K562 (cell line): Measurements from ENCODE around the gene NDUFAF8. TPM values are rescaled to one million over a fixed set of nuclear protein-coding genes. Genes with fewer than 3 reads are reported as not detected.

ENCODE experiments used
- ATAC-seq: fragments of 200-7000 bp; cut with Tn5 transposase; 3 replicates; pipeline ENCODE4 v1.9.1; 2020; ENCODE audit warnings: moderate library complexity
- BruUV-seq: library from RNA; stranded (reverse); fragments of 400-500 nt; replicated peaks from 2 replicates; lab custom pipeline; 2021; lab: Mats Ljungman, UMichigan
- CTCF ChIA-PET: fragments of 300-600 bp; formaldehyde crosslinking; extraction: SDS; loops from one replicate; lab custom pipeline; 2021; ENCODE audit warnings: low intra/inter-chr PET ratio; lab: Yijun Ruan, JAX
- POLR2A ChIA-PET: fragments of 300-600, 350-650 bp; sonication (Branson Sonifier 250); formaldehyde crosslinking; extraction: SDS; loops from one replicate; lab custom pipeline; 2021; ENCODE audit warnings: antibody characterized with exemption, inconsistent platforms; lab: Yijun Ruan, JAX
- DNase-seq, 4 experiments: peaks; one replicate each; pipeline versions ENCODE4 v3.0.0 to v3.0.0-alpha.2; 2011 to 2018; ENCODE audit warnings: low spot score in 3 of 4, mixed read lengths in 3 of 4; ENCODE audit errors: extremely low read depth in 1 of 4
- FAIRE-seq: peaks from 2 replicates; lab custom pipeline; 2011; peaks lifted over from hg19 to GRCh38; lab: Jason Lieb, UNC
- H2AFZ ChIP-seq: 2 replicates; pipeline ENCODE4 v1.6.0; 2011; ENCODE audit warnings: low read depth, low read length, control low read depth, inconsistent platforms
- H3K27ac ChIP-seq: fragments of 200-600 bp; 3 replicates; pipeline ENCODE4 v1.8.0; 2011; ENCODE audit warnings: low read depth, mild to moderate bottlenecking, control low read depth, inconsistent platforms, low read length, moderate library complexity, mixed read lengths; ENCODE audit errors: extremely low read depth
- H3K27me3 ChIP-seq, 2 experiments: fragments of 300-600 bp in 1 of 2; 2 replicates in 1 of 2; 3 replicates in 1 of 2; pipeline versions ENCODE4 v1.6.0 to v1.8.0; 2011; ENCODE audit warnings: inconsistent platforms in 2 of 2, low read length in 2 of 2, mild to moderate bottlenecking in 1 of 2, mixed read lengths in 1 of 2, moderate library complexity in 1 of 2; ENCODE audit not compliant: control insufficient read depth in 2 of 2, insufficient read depth in 2 of 2
- H3K36me3 ChIP-seq: fragments of 300-600 bp; 3 replicates; pipeline ENCODE4 v1.8.0; 2011; ENCODE audit warnings: mild to moderate bottlenecking, low read length, inconsistent platforms; ENCODE audit not compliant: control insufficient read depth, insufficient read depth
- H3K4me1 ChIP-seq, 2 experiments: fragments of 200-600 bp in 1 of 2; replicated peaks in 1 of 2; 2 replicates in 1 of 2; 3 replicates in 1 of 2; pipeline versions ENCODE4 v1.5.1 to v1.8.0; 2011; ENCODE audit warnings: inconsistent platforms in 2 of 2, low read length in 2 of 2, mild to moderate bottlenecking in 1 of 2, mixed read lengths in 1 of 2, moderate library complexity in 1 of 2; ENCODE audit not compliant: control insufficient read depth in 2 of 2, insufficient read depth in 2 of 2
- H3K4me2 ChIP-seq: 2 replicates; pipeline ENCODE4 v1.6.1; 2011; ENCODE audit warnings: low read length, control low read depth, inconsistent platforms, mixed read lengths; ENCODE audit not compliant: insufficient read depth
- H3K4me3 ChIP-seq: fragments of 200-600 bp; sonication (generic), shearing (Covaris generic); 2 replicates; pipeline ENCODE4 v1.5.1; 2016; ENCODE audit warnings: control low read depth, inconsistent platforms
- H3K79me2 ChIP-seq: fragments of 200-600 bp; 3 replicates; pipeline ENCODE4 v1.8.0; 2011; ENCODE audit warnings: low read length, inconsistent platforms; ENCODE audit not compliant: control insufficient read depth, insufficient read depth
- H3K9ac ChIP-seq, 2 experiments: 2 replicates each; pipeline versions ENCODE4 v1.6.0 to v1.6.1; 2011; ENCODE audit warnings: low read depth in 2 of 2, low read length in 2 of 2, control low read depth in 1 of 2, inconsistent platforms in 1 of 2, mild to moderate bottlenecking in 1 of 2, mixed read lengths in 1 of 2; ENCODE audit not compliant: insufficient read depth in 1 of 2
- H3K9me1 ChIP-seq: one replicate; pipeline ENCODE4 v1.6.0; 2011; ENCODE audit warnings: inconsistent platforms, mild to moderate bottlenecking, low read length, moderate library complexity; ENCODE audit not compliant: control insufficient read depth, insufficient read depth
- H3K9me3 ChIP-seq: replicated peaks from 2 replicates; pipeline ENCODE4 v1.5.1; 2011; ENCODE audit warnings: low read depth, low read length, inconsistent platforms; ENCODE audit not compliant: control insufficient read depth, insufficient read depth
- H4K20me1 ChIP-seq: replicated peaks from 2 replicates; pipeline ENCODE4 v1.6.1; 2011; ENCODE audit warnings: low read length, inconsistent platforms, mixed read lengths; ENCODE audit not compliant: control insufficient read depth, insufficient read depth
- ATF1 ChIP-seq, 2 experiments: fragments of 450-650 bp in 1 of 2; IDR thresholded peaks; 2 replicates each; pipeline ENCODE4 v1.6.1; 2016; ENCODE audit warnings: missing compliant biosample characterization in 1 of 2, missing genetic modification characterization in 1 of 2
- HNRNPLL ChIP-seq: fragments of 200-400 bp; formaldehyde crosslinking; IDR thresholded peaks from 2 replicates; pipeline ENCODE4 v1.6.1; 2017; ENCODE audit warnings: low read length, low read depth, mild to moderate bottlenecking; ENCODE audit not compliant: poor library complexity, severe bottlenecking
- KLF16 ChIP-seq: IDR thresholded peaks from 2 replicates; pipeline ENCODE4 v1.6.1; 2016; ENCODE audit warnings: antibody characterized with exemption
- MAFK ChIP-seq: IDR thresholded peaks from 2 replicates; pipeline ENCODE4 v1.6.1; 2011; ENCODE audit warnings: low read length, improper control_type of control experiment
- RB1 ChIP-seq: fragments of 450-650 bp; IDR thresholded peaks from 2 replicates; pipeline ENCODE4 v1.6.1; 2017; ENCODE audit warnings: low read depth, mild to moderate bottlenecking
- ZNF384 ChIP-seq: IDR thresholded peaks from 2 replicates; pipeline ENCODE4 v1.6.1; 2012; ENCODE audit warnings: low read depth, low read length, improper control_type of control experiment
- ZNF444 ChIP-seq: fragments of 250-450 bp; sonication (Bioruptor Pico); IDR thresholded peaks from 2 replicates; pipeline ENCODE4 v1.4.0; 2020; ENCODE audit warnings: mild to moderate bottlenecking, moderate library complexity
- WGBS: fragments of 100-300 bp; shearing (Covaris generic); methylation state at CpG from one replicate; pipeline ENCODE4 v1.1.6; 2016; ENCODE audit warnings: low coverage, mixed read lengths; ENCODE audit not compliant: insufficient coverage; ENCODE audit errors: missing lambda C conversion rate; 5-methylcytosine and 5-hydroxymethylcytosine counted together
- in situ Hi-C: fragments of 300-500 bp; cut with MboI; formaldehyde crosslinking; loops from 4 replicates; pipeline ENCODE4 v1.15.0; 2018; ENCODE audit warnings: inconsistent platforms, mixed read lengths
- intact Hi-C: fragments of 100-400 bp; cut with micrococcal nuclease; formaldehyde crosslinking; loops from 2 replicates; pipeline ENCODE4 v1.14.2; 2022
- polyA plus RNA-seq, 8 experiments: library from polyadenylated mRNA; depleted of rRNA in 4 of 8; stranded (reverse) in 5 of 8; unstranded in 3 of 8; fragments of >200 nt; fragmentation: Nextera tagmentation in 2 of 8; fragmentation: Illumina TruSeq in 1 of 8; extraction: Ambion mirVana in 2 of 8; extraction: Trizol in 1 of 8; gene quantifications; 2 replicates each; pipeline versions ENCODE4 v1.2.1 to v1.2.3, GENCODE V29; 2011 to 2014; ENCODE audit warnings: inconsistent platforms in 1 of 8, missing spikeins in 1 of 8
- total RNA-seq, 7 experiments: library from RNA; depleted of rRNA in 6 of 7; stranded (reverse); fragments of >200 nt in 6 of 7; fragmentation: Illumina TruSeq in 2 of 7; extraction: Trizol in 2 of 7; gene quantifications; 2 replicates each; pipeline versions ENCODE4 v1.2.1 to v1.2.3, GENCODE V29; 2011 to 2021; ENCODE audit warnings: low replicate concordance in 1 of 7
- TF ChIP-seq, protein P1 (sequence below), 3 experiments: fragments of 200-800 bp in 1 of 3; sonication (Bioruptor generic) in 1 of 3; sonication (generic) in 1 of 3; formaldehyde crosslinking in 1 of 3; IDR thresholded peaks; 2 replicates each; pipeline versions ENCODE4 v1.6.1 to v1.8.0; 2016 to 2022; ENCODE audit warnings: mild to moderate bottlenecking in 2 of 3, missing compliant biosample characterization in 2 of 3, missing genetic modification characterization in 2 of 3, missing genetic modification reagents in 1 of 3
- TF ChIP-seq, protein P2 (sequence below): sonication (generic); formaldehyde crosslinking; IDR thresholded peaks from 2 replicates; pipeline ENCODE4 v1.9.0; 2022; ENCODE audit warnings: mild to moderate bottlenecking, missing genetic modification reagents
- TF ChIP-seq, protein P3 (sequence below): fragments of 450-650 bp; IDR thresholded peaks from 2 replicates; pipeline ENCODE4 v1.6.1; 2018; ENCODE audit not compliant: partially characterized antibody
- TF ChIP-seq, protein P4 (sequence below): fragments of 250-450 bp; sonication (Bioruptor Pico); IDR thresholded peaks from 2 replicates; pipeline ENCODE4 v1.4.0; 2020; ENCODE audit warnings: mild to moderate bottlenecking, moderate library complexity, borderline replicate concordance

The NDUFAF8 gene
- total and polyA plus RNA-seq, 9 of the 15 experiments (the other 6 are each of a cell fraction or from before 2014, with no cell fraction given): 13.5 to 144 (median 90.0) TPM

DNA sequence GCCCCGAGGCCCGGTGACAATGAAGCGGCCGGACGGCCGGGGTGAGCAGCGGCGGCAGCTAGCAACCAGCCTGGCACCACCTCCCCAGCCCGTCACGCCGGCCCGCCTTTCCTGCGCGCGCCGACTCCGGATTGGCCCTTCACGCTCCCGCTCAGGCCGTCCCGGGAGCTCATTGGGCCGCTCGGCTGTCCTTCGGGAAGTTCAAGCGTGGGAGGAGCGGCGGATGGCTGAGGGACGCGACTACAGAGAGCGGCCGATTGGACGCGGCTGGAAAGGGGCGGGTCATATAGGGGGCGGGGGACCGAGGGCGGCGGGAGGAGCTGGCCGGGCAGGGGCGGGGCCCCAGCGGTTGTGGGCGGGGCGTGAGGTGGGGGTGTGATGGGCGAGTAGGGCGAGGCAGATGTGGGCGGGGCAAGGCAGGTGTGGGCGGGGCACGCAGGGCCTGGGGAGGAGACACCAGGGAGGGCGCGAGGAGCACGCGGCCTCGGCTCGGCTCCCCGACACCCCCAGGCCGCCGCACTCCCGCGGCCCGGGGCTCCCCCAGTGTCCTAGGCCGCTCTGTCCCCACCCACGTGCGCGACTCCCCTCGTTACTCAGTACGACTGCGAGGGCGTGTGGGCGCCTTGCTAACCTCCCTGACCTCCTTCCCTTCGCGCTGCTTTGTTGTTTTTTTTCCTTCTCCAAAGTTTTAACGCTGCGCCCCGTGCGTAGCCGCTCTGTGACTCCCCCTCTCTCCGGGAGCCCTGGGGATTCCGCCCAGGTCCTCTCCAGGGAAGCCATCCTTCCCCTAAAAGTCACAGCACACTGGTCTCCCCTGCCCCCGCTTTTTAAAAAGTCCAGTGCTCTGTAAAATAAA is 16.0 kb upstream of the NDUFAF8 start, which contains the start of gene CEP131:
TSS of gene CEP131 (minus strand) at position 60 of the 856 bp plus-strand sequence. CDS start 2,909 bp downstream, outside the sequence.
- Histone ChIP-seq H3K27me3 (no peaks in the 10 kb centered on the region), H4K20me1 (no peaks in the 10 kb centered on the region), H3K27ac (peak within 1 kb of the TSS; percentile 86), H3K9me3 (no peaks in the 10 kb centered on the region), H3K4me3 (peak within 1 kb of the TSS; percentile 93), H3K79me2 (peaks cover 5% of the 10 kb centered on the region; the same call in 2 of the 3 replicates), H2AFZ (peak within 1 kb of the TSS; percentile 95), H3K9ac (peak within 1 kb of the TSS; percentile 71 to 92), H3K4me2 (peak within 1 kb of the TSS; percentile 82), H3K9me1 (no peaks in the 10 kb centered on the region), H3K36me3 (peaks cover 4% of the 10 kb centered on the region; the same call in 1 of the 3 replicates), H3K4me1 (peaks cover 14 to 41% of the 10 kb centered on the region in 2 experiments)
- ChIA-PET POLR2A (interaction anchor here (0.5 to 1.0 kb wide), 8 partner anchors 12 to 480 kb away, joined by 3 to 4 read pairs (median 3); partner anchors contain the start of genes ACTG1, MRPL12, NDUFAF8 and TEPSIN), CTCF (interaction anchor here (0.6 kb wide), 1 partner anchor 93 kb away, joined by 6 read pairs; no protein-coding TSS in a partner anchor)
- DNase-seq (peak; percentile 98 to 99 (median 98)), ATAC-seq (peak; percentile 100), FAIRE-seq (peak; percentile 96)
- 2% methylated on average over 57 of the region's 79 CpGs for WGBS
- BruUV-seq: no TSS peak
- intact Hi-C loops (loop anchor here (10.0 kb wide), 1 partner anchor 238 kb away; no protein-coding TSS in a partner anchor), in situ Hi-C loops (no loop called here)
- no peak for TF ChIP-seq MAFK
- TF ChIP-seq, protein P1, sequence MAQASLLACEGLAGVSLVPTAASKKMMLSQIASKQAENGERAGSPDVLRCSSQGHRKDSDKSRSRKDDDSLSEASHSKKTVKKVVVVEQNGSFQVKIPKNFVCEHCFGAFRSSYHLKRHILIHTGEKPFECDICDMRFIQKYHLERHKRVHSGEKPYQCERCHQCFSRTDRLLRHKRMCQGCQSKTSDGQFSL (CRISPR knock-in tag; IDR thresholded peaks at IDR 0.05): peak; percentile 70
- TF ChIP-seq, protein P1 (tag; IDR thresholded peaks at IDR 0.05): no peak; a peak in 2 of 4 replicates
- TF ChIP-seq, protein P2, sequence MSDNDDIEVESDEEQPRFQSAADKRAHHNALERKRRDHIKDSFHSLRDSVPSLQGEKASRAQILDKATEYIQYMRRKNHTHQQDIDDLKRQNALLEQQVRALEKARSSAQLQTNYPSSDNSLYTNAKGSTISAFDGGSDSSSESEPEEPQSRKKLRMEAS (CRISPR knock-in tag): peak; percentile 94
- peak; percentile 58; the same call in 1 of the 2 replicates for TF ChIP-seq ATF1 (CRISPR knock-in tag; IDR thresholded peaks at IDR 0.05)
- peak; percentile 91 for TF ChIP-seq ATF1 (tag; IDR thresholded peaks at IDR 0.05)
- peak; percentile 53 for TF ChIP-seq ZNF384
- peak; percentile 99 for TF ChIP-seq RB1
- peak; percentile 92 for TF ChIP-seq HNRNPLL
- TF ChIP-seq ZNF444 (CRISPR knock-in tag): no peak
- TF ChIP-seq KLF16: peak; percentile 84
- TF ChIP-seq, protein P3, sequence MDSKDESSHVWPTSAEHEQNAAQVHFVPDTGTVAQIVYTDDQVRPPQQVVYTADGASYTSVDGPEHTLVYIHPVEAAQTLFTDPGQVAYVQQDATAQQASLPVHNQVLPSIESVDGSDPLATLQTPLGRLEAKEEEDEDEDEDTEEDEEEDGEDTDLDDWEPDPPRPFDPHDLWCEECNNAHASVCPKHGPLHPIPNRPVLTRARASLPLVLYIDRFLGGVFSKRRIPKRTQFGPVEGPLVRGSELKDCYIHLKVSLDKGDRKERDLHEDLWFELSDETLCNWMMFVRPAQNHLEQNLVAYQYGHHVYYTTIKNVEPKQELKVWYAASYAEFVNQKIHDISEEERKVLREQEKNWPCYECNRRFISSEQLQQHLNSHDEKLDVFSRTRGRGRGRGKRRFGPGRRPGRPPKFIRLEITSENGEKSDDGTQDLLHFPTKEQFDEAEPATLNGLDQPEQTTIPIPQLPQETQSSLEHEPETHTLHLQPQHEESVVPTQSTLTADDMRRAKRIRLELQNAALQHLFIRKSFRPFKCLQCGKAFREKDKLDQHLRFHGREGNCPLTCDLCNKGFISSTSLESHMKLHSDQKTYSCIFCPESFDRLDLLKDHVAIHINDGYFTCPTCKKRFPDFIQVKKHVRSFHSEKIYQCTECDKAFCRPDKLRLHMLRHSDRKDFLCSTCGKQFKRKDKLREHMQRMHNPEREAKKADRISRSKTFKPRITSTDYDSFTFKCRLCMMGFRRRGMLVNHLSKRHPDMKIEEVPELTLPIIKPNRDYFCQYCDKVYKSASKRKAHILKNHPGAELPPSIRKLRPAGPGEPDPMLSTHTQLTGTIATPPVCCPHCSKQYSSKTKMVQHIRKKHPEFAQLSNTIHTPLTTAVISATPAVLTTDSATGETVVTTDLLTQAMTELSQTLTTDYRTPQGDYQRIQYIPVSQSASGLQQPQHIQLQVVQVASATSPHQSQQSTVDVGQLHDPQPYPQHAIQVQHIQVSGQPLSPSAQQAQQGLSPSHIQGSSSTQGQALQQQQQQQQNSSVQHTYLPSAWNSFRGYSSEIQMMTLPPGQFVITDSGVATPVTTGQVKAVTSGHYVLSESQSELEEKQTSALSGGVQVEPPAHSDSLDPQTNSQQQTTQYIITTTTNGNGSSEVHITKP: peak; percentile 13
- TF ChIP-seq, protein P4, sequence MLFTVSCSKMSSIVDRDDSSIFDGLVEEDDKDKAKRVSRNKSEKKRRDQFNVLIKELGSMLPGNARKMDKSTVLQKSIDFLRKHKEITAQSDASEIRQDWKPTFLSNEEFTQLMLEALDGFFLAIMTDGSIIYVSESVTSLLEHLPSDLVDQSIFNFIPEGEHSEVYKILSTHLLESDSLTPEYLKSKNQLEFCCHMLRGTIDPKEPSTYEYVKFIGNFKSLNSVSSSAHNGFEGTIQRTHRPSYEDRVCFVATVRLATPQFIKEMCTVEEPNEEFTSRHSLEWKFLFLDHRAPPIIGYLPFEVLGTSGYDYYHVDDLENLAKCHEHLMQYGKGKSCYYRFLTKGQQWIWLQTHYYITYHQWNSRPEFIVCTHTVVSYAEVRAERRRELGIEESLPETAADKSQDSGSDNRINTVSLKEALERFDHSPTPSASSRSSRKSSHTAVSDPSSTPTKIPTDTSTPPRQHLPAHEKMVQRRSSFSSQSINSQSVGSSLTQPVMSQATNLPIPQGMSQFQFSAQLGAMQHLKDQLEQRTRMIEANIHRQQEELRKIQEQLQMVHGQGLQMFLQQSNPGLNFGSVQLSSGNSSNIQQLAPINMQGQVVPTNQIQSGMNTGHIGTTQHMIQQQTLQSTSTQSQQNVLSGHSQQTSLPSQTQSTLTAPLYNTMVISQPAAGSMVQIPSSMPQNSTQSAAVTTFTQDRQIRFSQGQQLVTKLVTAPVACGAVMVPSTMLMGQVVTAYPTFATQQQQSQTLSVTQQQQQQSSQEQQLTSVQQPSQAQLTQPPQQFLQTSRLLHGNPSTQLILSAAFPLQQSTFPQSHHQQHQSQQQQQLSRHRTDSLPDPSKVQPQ (CRISPR knock-in tag): 0 out of 2 replicates have a peak, but pooled peaks have one; percentile 27
